OCI-LY1 (cell line): Measurements from ENCODE around the gene COL11A1.
"Not testable (repeated sequence)": the region's sequence is repeated elsewhere in the genome, so short reads cannot be mapped to it uniquely, and the experiment has no call there.

Experiments used
- H2AFZ ChIP-seq: fragments of 200-600 bp; sonication (generic), shearing (Covaris generic); 2 replicates; pipeline ENCODE4 v1.6.0; 2014; ENCODE audit warnings: antibody characterized with exemption, mild to moderate bottlenecking, low read length
- H3F3A ChIP-seq: fragments of 200-600 bp; sonication (generic), shearing (Covaris generic); 2 replicates; pipeline ENCODE4 v1.6.0; 2014; ENCODE audit warnings: mild to moderate bottlenecking, antibody characterized with exemption, low read length, moderate library complexity; ENCODE audit not compliant: insufficient read depth
- H3K27ac ChIP-seq: fragments of 200-600 bp; sonication (generic); 2 replicates; pipeline ENCODE4 v1.5.1; 2014; ENCODE audit warnings: low read length, mixed run types, mild to moderate bottlenecking, low read depth; ENCODE audit not compliant: poor library complexity, severe bottlenecking
- H3K27me3 ChIP-seq: fragments of 200-600 bp; sonication (generic); 2 replicates; pipeline ENCODE4 v1.6.0; 2014; ENCODE audit warnings: antibody characterized with exemption, mild to moderate bottlenecking, low read length, moderate library complexity; ENCODE audit not compliant: insufficient read depth
- H3K36me3 ChIP-seq: fragments of 200-600 bp; sonication (generic); 2 replicates; pipeline ENCODE4 v1.6.1; 2014; ENCODE audit warnings: mild to moderate bottlenecking, antibody characterized with exemption, low read length, moderate library complexity, mixed read lengths; ENCODE audit not compliant: insufficient read depth
- H3K4me1 ChIP-seq: fragments of 200-600 bp; sonication (generic); 2 replicates; pipeline ENCODE4 v1.5.1; 2014; ENCODE audit warnings: mild to moderate bottlenecking, low read length, moderate library complexity; ENCODE audit not compliant: insufficient read depth, severe bottlenecking
- H3K4me2 ChIP-seq: fragments of 200-600 bp; sonication (generic), shearing (Covaris generic); 2 replicates; pipeline ENCODE4 v1.6.1; 2014; ENCODE audit warnings: low read length
- H3K4me3 ChIP-seq: fragments of 200-600 bp; sonication (generic); 2 replicates; pipeline ENCODE4 v1.5.1; 2014; ENCODE audit warnings: low read length, low read depth, mild to moderate bottlenecking, mixed read lengths; ENCODE audit not compliant: poor library complexity, severe bottlenecking
- H3K79me2 ChIP-seq: fragments of 200-600 bp; shearing (Covaris generic); 2 replicates; pipeline ENCODE4 v1.6.1; 2016; ENCODE audit warnings: mixed run types, low read length, mixed read lengths; ENCODE audit not compliant: insufficient read depth
- H3K9ac ChIP-seq: fragments of 200-600 bp; sonication (generic), shearing (Covaris generic); 2 replicates; pipeline ENCODE4 v1.6.1; 2014; ENCODE audit warnings: mild to moderate bottlenecking, low read length, mixed read lengths
- H3K9me2 ChIP-seq: fragments of 200-600 bp; sonication (generic), shearing (Covaris generic); 2 replicates; pipeline ENCODE4 v1.6.1; 2014; ENCODE audit warnings: low read depth, mild to moderate bottlenecking, low read length, mixed read lengths
- H3K9me3 ChIP-seq: fragments of 200-600 bp; shearing (Covaris generic); 2 replicates; pipeline ENCODE4 v1.6.1; 2014; ENCODE audit warnings: low read length, mixed read lengths
- H4K20me1 ChIP-seq: fragments of 200-600 bp; sonication (generic), shearing (Covaris generic); 2 replicates; pipeline ENCODE4 v1.6.0; 2016; ENCODE audit warnings: mild to moderate bottlenecking, low read length; ENCODE audit not compliant: insufficient read depth
- EZH2 ChIP-seq: fragments of 200-600 bp; sonication (generic), shearing (Covaris generic); IDR thresholded peaks from 2 replicates; pipeline ENCODE4 v1.8.0; 2017; ENCODE audit warnings: borderline replicate concordance, mixed run types, mild to moderate bottlenecking, antibody characterized with exemption, low read length, moderate library complexity, mixed read lengths
- TF ChIP-seq, protein P1 (sequence below): fragments of 200-600 bp; sonication (generic), shearing (Covaris generic); IDR thresholded peaks from 2 replicates; pipeline ENCODE4 v1.5.1; 2017; ENCODE audit warnings: mild to moderate bottlenecking, antibody characterized with exemption, low read length, moderate library complexity, mixed read lengths

Gene COL11A1

DNA sequence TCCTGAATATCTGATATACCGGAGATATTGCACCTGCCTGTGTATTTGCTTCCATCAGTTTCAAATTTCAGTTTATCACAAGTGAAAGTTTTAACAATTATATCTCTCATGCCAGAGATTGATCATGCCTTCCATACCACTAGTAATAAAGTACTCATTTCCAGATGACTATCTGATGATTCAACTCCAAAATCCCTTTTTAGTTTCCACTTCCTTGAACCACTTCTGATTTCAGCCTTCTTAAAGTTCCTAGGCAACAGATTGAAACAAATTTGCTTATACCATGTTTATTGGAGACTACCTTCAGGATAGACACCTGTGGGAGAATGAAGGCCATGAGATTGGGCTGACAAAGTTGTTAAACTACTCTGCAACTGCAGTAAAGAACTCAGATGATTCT lies 21.5 kb upstream of the COL11A1 start:
- H3F3A ChIP-seq: no peaks in the 10 kb centered on the region
- no peak overlapping the region for H2AFZ ChIP-seq
- H3K4me3 ChIP-seq: no peak overlapping the region
- H3K4me2 ChIP-seq: no peak overlapping the region
- H3K4me1 ChIP-seq: no peaks in the 10 kb centered on the region
- no peaks in the 10 kb centered on the region for H3K9me2 ChIP-seq
- no peak overlapping the region for H3K27ac ChIP-seq
- no peak overlapping the region for H3K9ac ChIP-seq
- no peaks in the 10 kb centered on the region for H3K36me3 ChIP-seq
- no peaks in the 10 kb centered on the region for H4K20me1 ChIP-seq
- H3K79me2 ChIP-seq: no peaks in the 10 kb centered on the region
- H3K27me3 ChIP-seq: no peaks in the 10 kb centered on the region
- TF ChIP-seq EZH2: no peak
- TF ChIP-seq, protein P1, sequence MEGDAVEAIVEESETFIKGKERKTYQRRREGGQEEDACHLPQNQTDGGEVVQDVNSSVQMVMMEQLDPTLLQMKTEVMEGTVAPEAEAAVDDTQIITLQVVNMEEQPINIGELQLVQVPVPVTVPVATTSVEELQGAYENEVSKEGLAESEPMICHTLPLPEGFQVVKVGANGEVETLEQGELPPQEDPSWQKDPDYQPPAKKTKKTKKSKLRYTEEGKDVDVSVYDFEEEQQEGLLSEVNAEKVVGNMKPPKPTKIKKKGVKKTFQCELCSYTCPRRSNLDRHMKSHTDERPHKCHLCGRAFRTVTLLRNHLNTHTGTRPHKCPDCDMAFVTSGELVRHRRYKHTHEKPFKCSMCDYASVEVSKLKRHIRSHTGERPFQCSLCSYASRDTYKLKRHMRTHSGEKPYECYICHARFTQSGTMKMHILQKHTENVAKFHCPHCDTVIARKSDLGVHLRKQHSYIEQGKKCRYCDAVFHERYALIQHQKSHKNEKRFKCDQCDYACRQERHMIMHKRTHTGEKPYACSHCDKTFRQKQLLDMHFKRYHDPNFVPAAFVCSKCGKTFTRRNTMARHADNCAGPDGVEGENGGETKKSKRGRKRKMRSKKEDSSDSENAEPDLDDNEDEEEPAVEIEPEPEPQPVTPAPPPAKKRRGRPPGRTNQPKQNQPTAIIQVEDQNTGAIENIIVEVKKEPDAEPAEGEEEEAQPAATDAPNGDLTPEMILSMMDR: no peak
- H3K9me3 ChIP-seq: no peaks in the 10 kb centered on the region

DNA sequence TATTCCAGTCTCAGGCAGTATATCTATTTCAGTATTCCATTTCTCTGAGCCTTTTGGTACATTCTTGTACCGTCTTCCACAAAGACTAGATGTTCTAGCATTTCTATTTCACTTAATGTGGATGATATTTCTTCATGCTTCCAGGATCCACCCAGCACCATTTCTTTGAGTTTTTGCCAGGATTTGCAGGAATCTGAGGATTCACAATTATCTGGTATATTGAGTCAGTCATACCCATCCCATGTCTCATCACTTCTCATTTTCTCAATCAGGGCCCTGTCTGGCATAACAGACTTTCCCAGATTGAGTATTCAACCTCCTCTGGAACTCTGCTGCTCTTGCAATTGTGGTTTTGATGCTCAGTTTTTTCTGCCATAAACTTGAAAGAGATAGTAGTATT lies 20.9 kb upstream of the COL11A1 start:
- Histone ChIP-seq H3K36me3 (no peaks in the 10 kb centered on the region), H3K79me2 (no peaks in the 10 kb centered on the region), H3K9ac (no peak overlapping the region), H3K27me3 (no peaks in the 10 kb centered on the region), H3K4me3 (no peak overlapping the region), H3K4me1 (no peaks in the 10 kb centered on the region), H3K9me3 (no peaks in the 10 kb centered on the region), H3K9me2 (no peaks in the 10 kb centered on the region), H3F3A (no peaks in the 10 kb centered on the region), H4K20me1 (no peaks in the 10 kb centered on the region), H3K4me2 (no peak overlapping the region), H3K27ac (no peak overlapping the region), H2AFZ (no peak overlapping the region)
- TF ChIP-seq EZH2: no peak
- TF ChIP-seq, protein P1: no peak

DNA sequence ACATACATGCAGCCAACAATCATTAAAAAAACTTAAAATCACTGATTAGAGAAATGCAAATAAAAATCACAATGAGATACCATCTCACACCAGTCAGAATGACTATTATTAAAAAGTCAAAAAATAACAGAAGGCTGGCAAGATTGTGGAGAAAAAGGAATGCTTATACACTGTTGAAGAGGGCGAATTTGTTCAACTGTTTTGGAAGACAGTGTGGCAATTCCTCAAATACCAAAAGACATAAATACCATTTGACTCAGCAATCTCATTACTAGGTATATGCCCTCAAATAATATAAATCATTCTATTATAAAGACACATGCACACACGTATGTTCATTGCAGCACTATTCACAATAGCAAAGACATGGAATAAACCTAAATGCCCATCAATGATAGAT lies 19.9 kb upstream of the COL11A1 start:
- not testable (repeated sequence) for H3K4me2 ChIP-seq, H3F3A ChIP-seq, H3K79me2 ChIP-seq, H3K4me1 ChIP-seq, H3K9me2 ChIP-seq, H3K9ac ChIP-seq, H3K9me3 ChIP-seq, H3K4me3 ChIP-seq, H3K27me3 ChIP-seq, H2AFZ ChIP-seq, H3K36me3 ChIP-seq, H3K27ac ChIP-seq, H4K20me1 ChIP-seq

DNA sequence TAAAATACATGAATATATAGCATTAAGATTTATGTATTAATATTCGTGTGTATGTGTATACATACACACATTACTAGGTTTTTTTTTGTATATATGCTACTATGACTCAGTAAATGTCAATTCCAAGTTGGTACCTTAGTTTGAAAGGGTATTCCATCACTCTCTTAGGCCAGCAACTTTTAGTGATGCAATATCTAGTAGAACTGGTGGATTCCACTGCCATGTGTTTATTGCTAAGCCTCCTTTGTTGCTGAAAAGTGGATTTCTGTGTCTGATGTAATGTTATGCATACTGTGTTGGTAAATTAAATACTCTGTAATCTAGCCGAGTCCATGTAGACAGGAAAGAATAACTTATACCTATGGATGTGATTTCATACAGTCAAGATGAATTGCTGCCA lies 16.9 kb upstream of the COL11A1 start:
- no peaks in the 10 kb centered on the region for H4K20me1 ChIP-seq
- H3K4me2 ChIP-seq: no peak overlapping the region
- no peaks in the 10 kb centered on the region for H3F3A ChIP-seq
- H3K27me3 ChIP-seq: no peaks in the 10 kb centered on the region
- H3K4me1 ChIP-seq: no peaks in the 10 kb centered on the region
- H3K79me2 ChIP-seq: no peaks in the 10 kb centered on the region
- H2AFZ ChIP-seq: no peak overlapping the region
- H3K27ac ChIP-seq: no peak overlapping the region
- TF ChIP-seq EZH2: no peak
- TF ChIP-seq, protein P1: no peak
- no peaks in the 10 kb centered on the region for H3K9me3 ChIP-seq
- H3K36me3 ChIP-seq: no peaks in the 10 kb centered on the region
- H3K9ac ChIP-seq: no peak overlapping the region
- no peak overlapping the region for H3K4me3 ChIP-seq
- no peaks in the 10 kb centered on the region for H3K9me2 ChIP-seq
